Mucosa of rectum (tissue), 2 donors: ENCODE results near the gene PCDHB3.
A peak's percentile ranks its signal among the peaks of the same experiment; 100 is the strongest.
"Not testable (repeated sequence)": the region's sequence is repeated elsewhere in the genome, so short reads cannot be mapped to it uniquely, and the experiment has no call there.

Source experiments
- H3K27ac ChIP-seq, 2 donors: one replicate each; pipeline ENCODE4 v1.7.0; 2013; ENCODE audit warnings: inconsistent platforms in 2 of 2, low read depth in 2 of 2, low read length in 2 of 2
- H3K27me3 ChIP-seq, 2 donors: one replicate each; pipeline ENCODE4 v1.7.0; 2013; ENCODE audit warnings: low read length in 2 of 2; ENCODE audit not compliant: control insufficient read depth in 2 of 2, insufficient read depth in 2 of 2
- H3K36me3 ChIP-seq, 2 donors: one replicate each; pipeline ENCODE4 v1.7.0; 2013; ENCODE audit warnings: low read length in 2 of 2; ENCODE audit not compliant: control insufficient read depth in 2 of 2, insufficient read depth in 2 of 2
- H3K4me1 ChIP-seq, 2 donors: one replicate each; pipeline ENCODE4 v1.7.0; 2013; ENCODE audit warnings: low read length in 2 of 2, mild to moderate bottlenecking in 1 of 2; ENCODE audit not compliant: control insufficient read depth in 2 of 2, insufficient read depth in 2 of 2
- H3K4me3 ChIP-seq, 2 donors: one replicate each; pipeline ENCODE4 v1.7.0; 2013; ENCODE audit warnings: low read length in 2 of 2
- H3K9ac ChIP-seq, 2 donors: one replicate each; pipeline ENCODE4 v1.7.0; 2013; ENCODE audit warnings: low read length in 2 of 2, low read depth in 1 of 2, mild to moderate bottlenecking in 1 of 2
- H3K9me3 ChIP-seq, 2 donors: one replicate each; pipeline ENCODE4 v1.7.0; 2013; ENCODE audit warnings: low read length in 2 of 2; ENCODE audit not compliant: control insufficient read depth in 2 of 2
- donor health status: healthy.
- donor health status: Normal muscosa, but diverticular disease.

PCDHB3 gene

GRCh38 chr5:141135030-141135717, 34.9 kb downstream of the PCDHB3 start, which contains the start of gene PCDHB5:
Gene PCDHB5 (plus strand): TSS chr5:141135206. CDS start chr5:141135435, 229 bp downstream.
- Histone ChIP-seq H3K27me3 (no peaks in the 10 kb centered on the region), H3K9ac (no peak within 1 kb of the TSS), H3K27ac (no peak within 1 kb of the TSS), H3K4me1 (no peaks in the 10 kb centered on the region), H3K9me3 (peaks cover 7 to 16% of the 10 kb centered on the region in 2 donors), H3K36me3 (no peaks in the 10 kb centered on the region), H3K4me3 (peak within 1 kb of the TSS in 1 of 2 donors; percentile 23)

GRCh38 chr5:141135718-141136266, 35.5 kb downstream of the PCDHB3 start:
- H3K4me1 ChIP-seq = no peaks in the 10 kb centered on the region
- no peaks in the 10 kb centered on the region for H3K27me3 ChIP-seq
- peaks cover 7 to 16% of the 10 kb centered on the region in 2 donors for H3K9me3 ChIP-seq
- H3K27ac ChIP-seq = no peak overlapping the region
- H3K36me3 ChIP-seq = no peaks in the 10 kb centered on the region
- no peak overlapping the region for H3K9ac ChIP-seq
- H3K4me3 ChIP-seq = no peak overlapping the region

GRCh38 chr5:141137346-141137745, 37.1 kb downstream of the PCDHB3 start:
- not testable (repeated sequence) for H3K9ac ChIP-seq, H3K36me3 ChIP-seq, H3K27ac ChIP-seq, H3K27me3 ChIP-seq, H3K4me3 ChIP-seq, H3K4me1 ChIP-seq
- H3K9me3 ChIP-seq = peaks cover 7 to 16% of the 10 kb centered on the region in 2 donors

- no peaks in the 10 kb centered on the region for H3K4me1 ChIP-seq
- peaks cover 5 to 7% of the 10 kb centered on the region in 2 donors for H3K9me3 ChIP-seq
- no peak within 1 kb of the TSS for H3K27ac ChIP-seq
- H3K9ac ChIP-seq = no peak within 1 kb of the TSS
- no peaks in the 10 kb centered on the region for H3K36me3 ChIP-seq
- H3K27me3 ChIP-seq = no peaks in the 10 kb centered on the region
- H3K4me3 ChIP-seq = no peak within 1 kb of the TSS
Observed at GRCh38 chr5:141149812-141150211, 49.5 kb downstream of the PCDHB3 start, which contains the start of gene PCDHB6. Gene PCDHB6 (plus strand): TSS chr5:141150057. CDS start chr5:141150258, 201 bp downstream.

- H3K27me3 ChIP-seq = no peaks in the 10 kb centered on the region
Observed at GRCh38 chr5:141150224-141150992, 50.1 kb downstream of the PCDHB3 start.

GRCh38 chr5:141150993-141151325, 50.7 kb downstream of the PCDHB3 start:
- H3K9ac ChIP-seq = no peak overlapping the region
- no peak overlapping the region for H3K27ac ChIP-seq
- no peaks in the 10 kb centered on the region for H3K4me1 ChIP-seq
- no peak overlapping the region for H3K4me3 ChIP-seq
- H3K36me3 ChIP-seq = no peaks in the 10 kb centered on the region
- no peaks in the 10 kb centered on the region for H3K27me3 ChIP-seq
- H3K9me3 ChIP-seq = peaks cover 5 to 7% of the 10 kb centered on the region in 2 donors

More at GRCh38 chr5:141150224-141150992, 50.1 kb downstream of the PCDHB3 start:
- no peak overlapping the region for H3K27ac ChIP-seq
- H3K4me3 ChIP-seq = no peak overlapping the region
- peaks cover 5 to 7% of the 10 kb centered on the region in 2 donors for H3K9me3 ChIP-seq
- H3K4me1 ChIP-seq = no peaks in the 10 kb centered on the region
- no peak overlapping the region for H3K9ac ChIP-seq
- H3K36me3 ChIP-seq = no peaks in the 10 kb centered on the region

GRCh38 chr5:141151632-141152031, 51.4 kb downstream of the PCDHB3 start:
- H3K4me1 ChIP-seq, H3K4me3 ChIP-seq, H3K27me3 ChIP-seq, H3K9ac ChIP-seq, H3K36me3 ChIP-seq, H3K27ac ChIP-seq: not testable (repeated sequence)
- H3K9me3 ChIP-seq = peaks cover 5 to 10% of the 10 kb centered on the region in 2 donors

- not testable (repeated sequence) for H3K36me3 ChIP-seq, H3K4me3 ChIP-seq, H3K27me3 ChIP-seq, H3K9ac ChIP-seq, H3K27ac ChIP-seq, H3K4me1 ChIP-seq
- H3K9me3 ChIP-seq = peaks cover 5 to 14% of the 10 kb centered on the region in 2 donors
Observed at GRCh38 chr5:141152096-141152495, 51.8 kb downstream of the PCDHB3 start.
